Skin epidermis (tissue), 12 donors: Measurements from ENCODE around the gene RMND5A.
A peak's percentile ranks its signal among the peaks of the same experiment; 100 is the strongest.

Source experiments
- H3K27ac ChIP-seq, 21 experiments: fragments of 200-600 bp; sonication (generic) in 11 of 21; one replicate each; pipeline ENCODE4 v1.5.0; 2020; ENCODE audit warnings: mild to moderate bottlenecking in 3 of 21, inconsistent platforms in 2 of 21, moderate library complexity in 2 of 21
- H3K4me3 ChIP-seq, 7 experiments: fragments of 200-600 bp; sonication (generic) in 2 of 7; one replicate each; pipeline ENCODE4 v1.5.0; 2020; ENCODE audit warnings: inconsistent platforms in 2 of 7, mild to moderate bottlenecking in 2 of 7, moderate library complexity in 1 of 7

The RMND5A gene

GRCh38 chr2:86758405-86758804 is 38.3 kb downstream of the RMND5A start:
- no peak overlapping the region for H3K4me3 ChIP-seq
- no peak overlapping the region for H3K27ac ChIP-seq

- no peak overlapping the region for H3K27ac ChIP-seq
- H3K4me3 ChIP-seq: no peak overlapping the region
These were observed 40.3 kb downstream of the RMND5A start for GRCh38 chr2:86760371-86760770.

GRCh38 chr2:86764661-86765309 is 44.7 kb downstream of the RMND5A start:
- no peak overlapping the region for H3K27ac ChIP-seq

GRCh38 chr2:86765310-86765695 is 45.2 kb downstream of the RMND5A start:
- H3K4me3 ChIP-seq: no peak overlapping the region
- no peak overlapping the region for H3K27ac ChIP-seq

More at GRCh38 chr2:86764661-86765309, 44.7 kb downstream of the RMND5A start:
- no peak overlapping the region for H3K4me3 ChIP-seq

GRCh38 chr2:86768189-86768949 is 48.3 kb downstream of the RMND5A start:
- Histone ChIP-seq H3K4me3 (no peak overlapping the region), H3K27ac (no peak overlapping the region)

GRCh38 chr2:86769838-86770237 is 49.7 kb downstream of the RMND5A start:
- no peak overlapping the region for H3K4me3 ChIP-seq

GRCh38 chr2:86770816-86771301 is 50.8 kb downstream of the RMND5A start:
- Histone ChIP-seq H3K27ac (no peak overlapping the region), H3K4me3 (no peak overlapping the region)

More at GRCh38 chr2:86769838-86770237, 49.7 kb downstream of the RMND5A start:
- H3K27ac ChIP-seq: no peak overlapping the region

- H3K4me3 ChIP-seq: no peak overlapping the region
- H3K27ac ChIP-seq: no peak overlapping the region
These were observed 52.5 kb downstream of the RMND5A start for GRCh38 chr2:86772611-86773010.

- Histone ChIP-seq H3K4me3 (no peak overlapping the region), H3K27ac (no peak overlapping the region)
These were observed 54.8 kb downstream of the RMND5A start for GRCh38 chr2:86774862-86775261.

- Histone ChIP-seq H3K27ac (no peak overlapping the region), H3K4me3 (no peak overlapping the region)
These were observed 55.2 kb downstream of the RMND5A start for GRCh38 chr2:86775338-86775737.

GRCh38 chr2:86776532-86776931 is 56.4 kb downstream of the RMND5A start:
- H3K4me3 ChIP-seq: no peak overlapping the region
- H3K27ac ChIP-seq: no peak overlapping the region

- Histone ChIP-seq H3K4me3 (no peak overlapping the region), H3K27ac (no peak overlapping the region)
These were observed 58.9 kb downstream of the RMND5A start for GRCh38 chr2:86778957-86779356.

- Histone ChIP-seq H3K4me3 (no peak overlapping the region), H3K27ac (no peak overlapping the region)
These were observed 59.9 kb downstream of the RMND5A start for GRCh38 chr2:86779971-86780370.

- Histone ChIP-seq H3K4me3 (no peak overlapping the region), H3K27ac (no peak overlapping the region)
These were observed 61.3 kb downstream of the RMND5A start for GRCh38 chr2:86781363-86781762.

- H3K27ac ChIP-seq: no peak overlapping the region
- no peak overlapping the region for H3K4me3 ChIP-seq
These were observed 62.7 kb downstream of the RMND5A start for GRCh38 chr2:86782748-86783147.

- no peak overlapping the region for H3K4me3 ChIP-seq
- no peak overlapping the region for H3K27ac ChIP-seq
These were observed 63.7 kb downstream of the RMND5A start for GRCh38 chr2:86783615-86784339.

- H3K4me3 ChIP-seq: no peak overlapping the region
- peak overlapping the region in 2 of 21 experiments; percentile 29 to 54 for H3K27ac ChIP-seq
These were observed 65.4 kb downstream of the RMND5A start for GRCh38 chr2:86785456-86785855.

GRCh38 chr2:86786001-86786536 is 66.0 kb downstream of the RMND5A start:
- Histone ChIP-seq H3K27ac (peak overlapping the region in 2 of 21 experiments; percentile 7 to 54), H3K4me3 (no peak overlapping the region)

GRCh38 chr2:86787736-86788135 is 67.6 kb downstream of the RMND5A start:
- Histone ChIP-seq H3K27ac (peak overlapping the region in 2 of 21 experiments; percentile 9 to 85), H3K4me3 (no peak overlapping the region)

GRCh38 chr2:86788165-86788564 is 68.1 kb downstream of the RMND5A start:
- no peak overlapping the region for H3K4me3 ChIP-seq
- peak overlapping the region in 3 of 21 experiments; percentile 5 to 85 (median 9) for H3K27ac ChIP-seq
